COLO829 (cell line): ENCODE results near the gene TMEM95.

Experiments used
- DNase-seq: peaks from one replicate; pipeline ENCODE4 v3.0.0; 2012; ENCODE audit warnings: low spot score

The TMEM95 gene, protein sequence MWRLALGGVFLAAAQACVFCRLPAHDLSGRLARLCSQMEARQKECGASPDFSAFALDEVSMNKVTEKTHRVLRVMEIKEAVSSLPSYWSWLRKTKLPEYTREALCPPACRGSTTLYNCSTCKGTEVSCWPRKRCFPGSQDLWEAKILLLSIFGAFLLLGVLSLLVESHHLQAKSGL

GRCh38 chr17:7355053-7355452 is at the start of gene TMEM95:
TSS of gene TMEM95 (plus strand) at chr17:7355156. CDS start at chr17:7355205, 49 bp downstream.
- no peak for DNase-seq

GRCh38 chr17:7306911-7307685 is 47.9 kb upstream of the TMEM95 start, which contains the start of gene EIF5A:
TSS of gene EIF5A (plus strand) at chr17:7307628. CDS start at chr17:7309636, 2,008 bp downstream.
- DNase-seq, result peak; percentile 100

DNA sequence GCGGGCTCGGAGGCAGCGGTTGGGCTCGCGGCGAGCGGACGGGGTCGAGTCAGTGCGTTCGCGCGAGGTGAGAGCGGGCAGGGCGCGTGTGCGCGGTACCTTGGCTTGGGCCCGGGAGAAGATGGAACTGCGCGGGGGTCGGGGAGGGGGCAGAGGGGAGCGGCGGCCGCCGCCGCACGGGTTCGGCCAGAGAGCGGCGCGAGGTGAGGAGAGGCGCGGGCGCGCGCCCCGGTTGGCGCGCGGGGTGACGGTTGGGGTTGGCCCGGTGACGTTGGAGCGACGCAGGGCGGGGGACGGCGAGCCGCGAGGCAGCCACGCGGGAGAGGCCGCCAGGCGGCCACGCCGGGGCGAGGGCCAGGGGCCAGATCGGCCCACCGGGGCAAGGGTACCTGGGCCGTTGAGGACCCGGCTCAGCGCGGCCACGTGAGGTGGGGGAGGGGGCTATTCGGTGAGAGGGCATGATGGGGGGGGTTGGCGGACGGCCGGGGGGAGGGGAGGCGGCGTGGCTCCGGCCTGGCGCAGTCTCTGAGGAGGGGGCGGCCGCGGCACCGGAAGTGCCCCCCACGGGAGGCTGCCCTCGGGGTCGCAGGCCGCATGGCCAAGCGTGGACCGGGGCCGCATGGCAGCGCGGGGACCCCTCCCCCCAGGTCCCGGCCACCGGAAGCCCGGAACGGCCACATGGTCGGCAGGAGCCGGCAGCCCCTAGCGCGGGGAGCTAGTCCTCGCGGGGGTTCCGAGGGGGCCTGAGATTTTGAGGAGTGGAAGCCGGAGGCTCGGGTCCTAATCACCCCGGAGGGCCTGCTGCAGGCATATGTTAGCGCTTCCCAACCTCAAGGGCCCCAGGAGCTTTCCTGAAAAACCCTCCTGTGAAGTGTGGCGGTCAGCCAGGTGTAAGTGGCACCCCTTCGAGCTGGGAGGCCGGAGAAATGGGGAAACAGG is 47.0 kb upstream of the TMEM95 start:
- DNase-seq, result no peak

- peak; percentile 73 for DNase-seq
Observed at GRCh38 chr17:7308625-7309433, 46.1 kb upstream of the TMEM95 start.

DNA sequence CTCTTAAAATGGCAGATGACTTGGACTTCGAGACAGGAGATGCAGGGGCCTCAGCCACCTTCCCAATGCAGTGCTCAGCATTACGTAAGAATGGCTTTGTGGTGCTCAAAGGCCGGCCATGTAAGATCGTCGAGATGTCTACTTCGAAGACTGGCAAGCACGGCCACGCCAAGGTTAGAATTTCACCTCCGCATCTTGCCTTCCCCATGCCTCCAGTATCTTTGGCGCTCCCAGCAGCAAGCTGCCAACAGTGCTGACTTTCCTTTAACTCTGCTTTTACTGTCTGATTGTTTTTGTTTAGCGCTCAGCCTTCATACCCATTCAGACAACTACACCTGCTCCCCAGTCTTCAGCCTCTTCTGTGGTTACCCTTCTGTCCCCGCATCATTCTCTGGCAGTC is 45.3 kb upstream of the TMEM95 start:
- no peak for DNase-seq

DNA sequence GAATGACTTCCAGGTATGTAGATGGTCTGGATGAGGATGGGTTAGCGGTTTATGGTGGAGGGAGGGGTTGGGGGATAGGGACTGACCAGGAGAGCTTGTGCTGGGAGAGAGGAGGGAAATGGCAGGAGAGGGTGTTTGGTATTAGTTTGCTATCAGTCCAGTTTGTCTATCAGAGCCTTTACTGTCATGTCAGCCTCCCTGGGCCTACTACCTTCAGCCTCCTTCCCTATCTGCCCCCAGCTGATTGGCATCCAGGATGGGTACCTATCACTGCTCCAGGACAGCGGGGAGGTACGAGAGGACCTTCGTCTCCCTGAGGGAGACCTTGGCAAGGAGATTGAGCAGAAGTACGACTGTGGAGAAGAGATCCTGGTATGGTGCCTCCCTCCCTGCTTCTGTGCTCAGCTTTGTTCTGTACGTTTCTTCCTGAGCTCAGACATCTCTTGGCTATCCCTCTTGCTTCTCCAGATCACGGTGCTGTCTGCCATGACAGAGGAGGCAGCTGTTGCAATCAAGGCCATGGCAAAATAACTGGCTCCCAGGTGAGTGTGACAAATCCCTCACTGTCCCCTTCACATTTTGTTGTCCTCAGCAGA is 43.7 kb upstream of the TMEM95 start:
- DNase-seq, result no peak

- no peak for DNase-seq
Observed at GRCh38 chr17:7312432-7313087, 42.4 kb upstream of the TMEM95 start.

DNA sequence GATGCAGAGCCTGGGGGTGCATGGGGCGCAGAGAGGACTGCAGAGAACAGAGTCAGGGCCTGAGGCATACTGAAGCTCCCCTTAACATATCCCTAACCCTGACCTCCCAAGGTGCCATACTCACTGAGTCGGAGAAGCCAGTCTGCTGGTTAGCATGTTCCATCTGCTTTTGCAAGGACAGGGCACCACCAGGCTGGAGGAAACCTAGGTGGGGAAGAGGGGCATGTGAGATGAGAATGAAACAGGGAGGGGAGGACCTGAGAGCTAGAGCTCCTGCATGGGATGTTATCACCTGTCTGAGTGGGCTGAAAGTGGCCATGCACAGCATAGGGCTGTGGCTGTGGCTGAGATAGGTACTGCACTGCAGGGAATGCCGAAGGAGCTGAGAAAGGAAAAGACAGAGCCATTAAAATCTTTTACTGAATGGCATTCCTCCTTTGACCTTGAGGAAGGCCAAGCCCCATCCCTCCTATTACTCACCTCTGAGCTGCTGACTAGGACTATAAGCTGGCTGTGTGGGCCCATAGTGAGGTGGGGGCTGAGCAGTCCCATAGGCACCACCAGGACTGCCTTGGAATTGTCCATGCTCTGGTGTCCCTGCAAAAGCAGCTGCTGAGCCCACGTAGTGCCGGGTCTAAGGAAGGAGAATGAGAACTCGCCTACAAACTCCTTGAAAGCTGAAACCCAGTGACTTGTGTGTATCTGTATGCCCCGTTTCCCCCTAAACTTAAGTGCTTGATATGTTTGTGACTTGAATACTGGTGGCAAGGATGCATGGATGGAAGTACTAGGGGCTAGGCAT is 41.7 kb upstream of the TMEM95 start:
- no peak for DNase-seq

- no peak for DNase-seq
Observed at GRCh38 chr17:7313890-7314718, 40.9 kb upstream of the TMEM95 start.

DNA sequence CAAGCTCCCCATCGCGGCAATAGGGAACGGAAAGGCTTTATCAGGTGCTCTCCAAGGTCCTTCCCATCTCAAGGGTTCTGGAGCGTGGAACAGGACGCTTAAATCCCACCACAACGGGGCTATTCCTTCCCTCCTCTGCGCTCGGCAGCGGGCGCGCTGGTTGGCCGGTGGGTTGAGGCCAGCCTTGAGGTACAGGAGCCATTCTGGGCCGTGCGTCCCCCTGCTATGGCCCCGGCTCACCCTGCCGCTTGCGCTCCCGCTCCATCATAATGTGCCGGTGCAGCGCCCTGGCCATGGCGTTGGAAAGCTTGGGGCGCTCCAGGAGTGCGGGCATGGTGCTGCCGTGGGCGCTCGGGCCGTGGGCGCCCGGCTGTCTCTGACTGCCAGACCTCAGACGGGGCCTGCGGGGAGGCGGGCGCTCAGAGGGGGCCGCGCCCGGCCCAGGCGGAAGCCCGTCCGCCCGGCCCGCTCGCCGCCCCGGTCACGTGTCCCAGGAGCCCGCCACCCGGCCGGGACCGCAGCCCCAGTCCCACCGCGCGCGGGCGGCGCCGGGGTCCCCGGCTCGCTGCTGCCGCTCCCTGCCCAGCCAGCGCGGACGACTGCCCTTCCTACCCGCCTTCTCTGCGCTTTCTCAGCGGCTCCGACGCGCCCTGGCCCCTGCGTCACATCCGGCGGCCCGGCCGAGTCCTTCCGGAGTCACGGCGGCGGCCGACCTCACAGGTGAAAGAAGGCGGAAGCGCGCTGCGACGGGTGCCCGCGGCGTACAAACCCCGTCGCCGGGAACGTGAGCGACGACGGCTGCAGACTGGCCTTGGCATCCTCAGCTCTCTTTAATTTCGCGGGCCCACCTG is 40.0 kb upstream of the TMEM95 start, which contains the start of gene GPS2:
GPS2 (minus strand) TSS at position 642 of the 851 bp plus-strand sequence; CDS start at position 334, 308 bp downstream.
- DNase-seq, result peak; percentile 91

DNA sequence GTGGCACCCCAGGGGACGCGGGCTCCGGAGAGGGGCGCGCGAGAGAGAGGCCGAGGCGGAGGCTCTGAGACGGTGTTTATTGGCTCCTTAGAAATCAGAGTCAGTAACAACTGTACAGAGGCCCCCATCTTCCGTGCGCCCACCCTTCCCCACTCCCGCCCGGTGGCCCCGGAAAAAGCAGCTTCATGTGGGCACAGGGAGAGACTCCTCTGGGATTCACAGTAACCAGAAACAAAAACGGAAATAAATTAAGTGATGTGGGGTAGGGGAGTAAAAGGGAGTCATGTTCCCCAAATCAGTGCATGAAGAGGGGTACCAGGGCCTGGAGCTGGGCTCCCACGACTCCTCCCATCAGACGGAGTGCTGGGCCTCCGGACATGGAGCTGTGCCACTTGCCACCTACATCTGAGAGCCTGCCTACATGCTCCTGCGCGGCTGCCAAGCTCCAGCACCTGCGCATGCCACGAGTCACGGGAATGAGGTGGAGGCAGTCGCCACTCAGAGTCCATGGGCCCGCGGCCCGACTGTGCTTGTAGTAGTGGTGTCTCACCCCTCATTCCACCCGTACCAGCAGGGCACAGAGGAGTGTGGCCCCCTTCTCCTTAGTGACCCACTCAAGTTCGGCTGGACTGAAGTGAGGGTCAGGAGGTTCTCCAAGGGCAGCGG is 39.3 kb upstream of the TMEM95 start:
- no peak for DNase-seq

DNA sequence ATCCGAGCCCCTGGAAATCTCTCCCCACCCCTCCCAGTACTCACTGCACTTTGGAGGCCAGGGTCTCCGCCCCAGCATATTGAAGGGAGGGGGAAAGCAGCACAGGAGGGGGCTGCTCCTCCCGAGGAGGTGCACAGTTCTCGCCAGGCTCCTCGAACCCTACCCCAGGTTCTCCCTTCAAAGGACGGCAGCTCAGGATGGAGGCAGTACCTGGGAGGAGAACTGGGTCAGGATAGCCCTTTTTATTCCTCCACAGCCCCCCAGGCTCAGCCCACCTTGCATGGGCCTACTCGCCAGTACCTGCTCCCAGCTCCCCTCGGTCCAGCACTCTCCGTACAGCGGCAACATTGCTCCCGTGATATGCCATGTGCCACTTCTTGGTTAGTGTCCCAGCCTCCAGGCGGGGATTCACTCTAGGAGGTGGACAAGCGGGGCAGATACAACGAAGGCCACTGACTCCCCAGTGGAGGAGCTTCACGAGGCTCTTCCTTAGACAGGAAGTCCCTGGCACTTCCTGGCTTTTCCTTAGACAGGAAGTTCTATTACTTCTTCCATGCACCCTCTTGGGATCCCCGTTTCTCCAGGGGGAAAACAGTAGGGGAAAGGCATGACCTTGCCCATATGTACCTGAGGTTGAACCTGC is 37.7 kb upstream of the TMEM95 start:
- DNase-seq, result no peak

DNA sequence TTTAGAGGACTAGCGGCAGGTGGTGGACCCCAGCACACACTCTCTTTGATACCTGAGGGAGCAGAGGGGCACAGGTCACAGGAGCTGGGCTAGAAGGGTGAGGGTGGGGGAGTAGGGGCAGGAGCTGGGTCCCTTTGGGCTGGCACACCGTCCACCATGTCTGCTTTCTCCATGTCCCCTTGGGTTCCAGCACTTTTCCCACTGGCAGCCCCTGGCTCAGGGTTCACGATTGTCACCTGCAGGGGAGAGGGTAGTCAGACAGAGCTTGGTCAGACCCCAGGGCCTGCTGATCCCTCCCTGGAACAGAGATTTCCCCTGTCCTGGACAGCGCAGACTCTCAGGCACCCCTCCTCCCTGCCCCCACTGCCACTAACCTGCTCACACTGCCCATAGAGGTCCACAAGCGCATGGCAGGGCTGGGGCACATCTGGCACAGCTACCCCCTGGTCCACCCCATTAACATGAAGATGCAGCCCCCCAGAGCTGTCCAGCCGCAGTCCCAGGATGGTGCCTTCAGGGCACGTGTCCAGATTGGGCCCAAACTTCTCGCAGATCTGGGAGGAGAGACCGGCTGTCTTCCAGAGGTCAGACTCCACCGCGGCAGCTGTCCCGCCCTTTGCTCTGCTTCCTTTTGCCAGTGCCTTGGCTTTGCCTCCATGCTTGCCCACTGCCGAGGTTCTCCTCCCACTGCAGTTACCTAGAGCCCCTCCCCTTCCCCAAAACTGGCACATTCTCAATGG is 36.7 kb upstream of the TMEM95 start:
- DNase-seq, result no peak

DNA sequence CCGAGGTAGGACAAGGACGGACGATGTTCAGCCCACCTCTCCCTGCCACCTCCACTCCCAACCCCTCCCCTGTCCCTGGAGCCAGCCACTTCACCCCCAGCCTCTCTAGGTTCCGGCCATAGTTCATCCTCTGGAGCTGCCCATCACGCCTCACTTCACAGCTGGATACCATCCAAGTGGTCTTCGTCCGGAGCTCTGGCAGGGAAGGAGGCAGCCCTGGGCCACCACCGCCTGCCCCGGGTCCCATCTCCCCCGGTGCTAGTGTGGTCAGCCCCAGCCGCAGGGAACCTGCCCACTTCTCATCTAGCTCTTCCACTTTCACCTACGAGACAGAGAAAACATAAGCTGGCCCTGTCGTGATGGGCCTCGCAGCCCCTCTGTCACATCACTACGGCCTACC is 33.5 kb upstream of the TMEM95 start:
- DNase-seq, result no peak

DNA sequence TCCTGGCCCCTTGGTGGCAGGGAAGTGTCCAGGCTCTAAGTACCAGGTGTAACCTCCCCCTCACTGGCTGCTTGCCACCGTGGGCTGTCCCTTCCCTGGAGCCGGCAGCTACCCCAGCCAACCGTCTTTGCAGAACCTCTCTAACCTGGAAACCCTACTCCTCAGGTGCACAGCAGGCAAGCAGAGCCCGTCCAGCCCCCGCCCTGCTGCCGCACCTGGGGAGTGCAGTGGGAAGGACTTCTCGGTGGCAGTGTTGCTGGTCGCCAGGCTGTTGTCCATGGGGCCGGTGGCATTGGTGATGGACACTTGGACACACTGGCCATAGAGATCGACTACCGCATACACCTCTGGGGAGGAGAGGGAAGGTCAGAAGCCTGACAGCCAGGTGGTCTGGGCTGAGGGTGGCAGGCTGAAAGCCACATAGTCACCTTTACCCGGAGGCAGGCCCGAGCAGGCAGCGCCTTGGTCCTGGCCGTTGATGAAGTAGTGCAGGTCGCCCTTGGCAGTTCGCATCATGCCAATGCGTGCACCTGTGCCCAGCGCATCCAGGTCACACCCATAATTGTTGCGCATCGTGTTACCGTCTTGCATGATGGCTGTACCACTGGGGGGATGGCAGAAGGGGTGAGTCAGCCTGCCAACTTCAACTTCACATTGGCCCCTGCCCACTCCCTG is 32.3 kb upstream of the TMEM95 start:
- DNase-seq, result no peak
